ENCODE results near the gene ZNF507. TPM values are rescaled to one million over a fixed set of nuclear protein-coding genes. Genes with fewer than 3 reads are reported as not detected.

Gene ZNF507
- total RNA-seq, result 6.4 TPM

GRCh38 chr19:32345261-32346207 lies at the start of gene ZNF507:
TSS of gene ZNF507 (plus strand) at chr19:32345610. CDS start at chr19:32352831, 7,221 bp downstream.
- Histone ChIP-seq H3K27ac (peak within 1 kb of the TSS; percentile 51 to 73), H3K9me3 (no peaks in the 10 kb centered on the region), H3K36me3 (no peaks in the 10 kb centered on the region), H3K4me3 (peak within 1 kb of the TSS; percentile 67 to 94), H3K27me3 (no peaks in the 10 kb centered on the region), H3K4me1 (peaks cover 3 to 22% of the 10 kb centered on the region in 2 donors)
- intact Hi-C loops (cut with DNase I), result loop anchor here (1.0 to 10.0 kb wide), 3 partner anchors 60 to 1001 kb away; partner anchors contain the start of genes ANKRD27, DPY19L3, RGS9BP and TSHZ3
- peak in 1 of 3 experiments; percentile 10 for TF ChIP-seq CTCF (IDR thresholded peaks at IDR 0.05)
- peak in 1 of 2 donors; percentile 86 for DNase-seq (ENCODE audit: low spot score in 2 of 2)

GRCh38 chr19:32296694-32297093 lies 48.7 kb upstream of the ZNF507 start:
- H3K27me3 ChIP-seq, result no peaks in the 10 kb centered on the region
- H3K36me3 ChIP-seq, result no peaks in the 10 kb centered on the region
- H3K4me3 ChIP-seq, result no peak overlapping the region
- TF ChIP-seq CTCF (IDR thresholded peaks at IDR 0.05), result no peak
- H3K4me1 ChIP-seq, result no peaks in the 10 kb centered on the region
- no peak overlapping the region for H3K27ac ChIP-seq
- intact Hi-C loops (cut with DNase I), result no loop called here
- H3K9me3 ChIP-seq, result peaks cover 0 to 10% of the 10 kb centered on the region in 2 donors
- no peak for DNase-seq (ENCODE audit: low spot score in 2 of 2)

GRCh38 chr19:32302778-32303177 lies 42.6 kb upstream of the ZNF507 start:
- Histone ChIP-seq H3K4me3 (no peak overlapping the region), H3K4me1 (no peaks in the 10 kb centered on the region), H3K27me3 (no peaks in the 10 kb centered on the region), H3K9me3 (peaks cover 0 to 17% of the 10 kb centered on the region in 2 donors), H3K27ac (no peak overlapping the region), H3K36me3 (no peaks in the 10 kb centered on the region)
- no peak for TF ChIP-seq CTCF (IDR thresholded peaks at IDR 0.05)
- intact Hi-C loops (cut with DNase I), result no loop called here
- DNase-seq (ENCODE audit: low spot score in 2 of 2), result no peak

- no peak overlapping the region for H3K4me3 ChIP-seq
- peaks cover 0 to 17% of the 10 kb centered on the region in 2 donors for H3K9me3 ChIP-seq
- H3K27ac ChIP-seq, result no peak overlapping the region
- no peak for DNase-seq (ENCODE audit: low spot score in 2 of 2)
- TF ChIP-seq CTCF (IDR thresholded peaks at IDR 0.05), result no peak
- intact Hi-C loops (cut with DNase I), result no loop called here
- H3K27me3 ChIP-seq, result no peaks in the 10 kb centered on the region
- H3K4me1 ChIP-seq, result no peaks in the 10 kb centered on the region
- no peaks in the 10 kb centered on the region for H3K36me3 ChIP-seq
These were observed 42.2 kb upstream of the ZNF507 start for GRCh38 chr19:32303193-32303592.

GRCh38 chr19:32307591-32307990 lies 37.8 kb upstream of the ZNF507 start:
- DNase-seq (ENCODE audit: low spot score in 2 of 2), result no peak
- H3K4me3 ChIP-seq, result no peak overlapping the region
- intact Hi-C loops (cut with DNase I), result no loop called here
- no peak for TF ChIP-seq CTCF (IDR thresholded peaks at IDR 0.05)
- H3K27ac ChIP-seq, result no peak overlapping the region
- peaks cover 0 to 2% of the 10 kb centered on the region in 2 donors for H3K9me3 ChIP-seq
- no peaks in the 10 kb centered on the region for H3K36me3 ChIP-seq
- H3K27me3 ChIP-seq, result no peaks in the 10 kb centered on the region
- H3K4me1 ChIP-seq, result no peaks in the 10 kb centered on the region

All from ascending aorta (tissue), 2 donors.